ENCODE results near the gene CEACAM21.

DNA sequence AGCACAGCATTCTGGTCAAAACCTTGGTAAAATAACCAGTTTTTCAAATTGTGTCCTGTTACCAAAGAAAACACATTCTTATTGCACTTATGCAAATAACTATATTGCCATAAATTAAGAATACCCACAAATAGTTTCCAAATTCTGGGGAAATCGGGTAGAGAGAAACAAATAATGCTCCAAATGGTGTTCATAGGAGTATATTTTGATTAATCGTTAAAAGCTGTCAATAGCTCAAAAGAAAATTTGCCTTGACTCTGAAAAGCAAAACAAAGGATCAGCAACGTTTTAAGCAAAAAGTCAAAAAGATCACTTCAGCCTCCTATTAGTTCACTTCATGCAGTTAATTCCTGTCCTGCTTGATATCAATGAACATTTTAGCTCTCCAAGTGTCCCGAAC lies 22.2 kb upstream of the CEACAM21 start:
- TF ChIP-seq EP300 (IDR thresholded peaks at IDR 0.05) = no peak
- TF ChIP-seq, protein P1, sequence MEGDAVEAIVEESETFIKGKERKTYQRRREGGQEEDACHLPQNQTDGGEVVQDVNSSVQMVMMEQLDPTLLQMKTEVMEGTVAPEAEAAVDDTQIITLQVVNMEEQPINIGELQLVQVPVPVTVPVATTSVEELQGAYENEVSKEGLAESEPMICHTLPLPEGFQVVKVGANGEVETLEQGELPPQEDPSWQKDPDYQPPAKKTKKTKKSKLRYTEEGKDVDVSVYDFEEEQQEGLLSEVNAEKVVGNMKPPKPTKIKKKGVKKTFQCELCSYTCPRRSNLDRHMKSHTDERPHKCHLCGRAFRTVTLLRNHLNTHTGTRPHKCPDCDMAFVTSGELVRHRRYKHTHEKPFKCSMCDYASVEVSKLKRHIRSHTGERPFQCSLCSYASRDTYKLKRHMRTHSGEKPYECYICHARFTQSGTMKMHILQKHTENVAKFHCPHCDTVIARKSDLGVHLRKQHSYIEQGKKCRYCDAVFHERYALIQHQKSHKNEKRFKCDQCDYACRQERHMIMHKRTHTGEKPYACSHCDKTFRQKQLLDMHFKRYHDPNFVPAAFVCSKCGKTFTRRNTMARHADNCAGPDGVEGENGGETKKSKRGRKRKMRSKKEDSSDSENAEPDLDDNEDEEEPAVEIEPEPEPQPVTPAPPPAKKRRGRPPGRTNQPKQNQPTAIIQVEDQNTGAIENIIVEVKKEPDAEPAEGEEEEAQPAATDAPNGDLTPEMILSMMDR (IDR thresholded peaks at IDR 0.05) = no peak

Data from gastroesophageal sphincter (tissue), 3 donors.